ENCODE measurements around the gene CLMN.

The CLMN gene

GRCh38 chr14:95318399-95319311 is 1.1 kb downstream of the CLMN start:
- no peaks in the 10 kb centered on the region for H3K27me3 ChIP-seq (ENCODE audit: insufficient read depth, poor library complexity, severe bottlenecking)
- DNase-seq (ENCODE audit: low read depth in 1 of 2, low spot score in 1 of 2), result no peak
- H3K27ac ChIP-seq (replicated peaks), result no peak overlapping the region
- TF ChIP-seq SPI1 (IDR thresholded peaks at IDR 0.05; ENCODE audit: borderline replicate concordance, low read depth) (no peak), REST (IDR thresholded peaks at IDR 0.05; ENCODE audit: insufficient replicate concordance, low read depth) (no peak), POLR2AphosphoS5 (IDR thresholded peaks at IDR 0.05; ENCODE audit: low read depth) (no peak), GABPA (IDR thresholded peaks at IDR 0.05; ENCODE audit: low read depth) (no peak), CTCF (IDR thresholded peaks at IDR 0.05; ENCODE audit: insufficient read depth, low read length) (no peak)
- H3K4me3 ChIP-seq (replicated peaks; ENCODE audit: insufficient read depth, low read length), result peak overlapping the region; percentile 60

GRCh38 chr14:95317817-95318343 is 1.8 kb downstream of the CLMN start:
- no peak for TF ChIP-seq GABPA (IDR thresholded peaks at IDR 0.05; ENCODE audit: low read depth)
- H3K4me3 ChIP-seq (replicated peaks; ENCODE audit: insufficient read depth, low read length), result no peak overlapping the region
- no peak overlapping the region for H3K27ac ChIP-seq (replicated peaks)
- no peak for DNase-seq (ENCODE audit: low read depth in 1 of 2, low spot score in 1 of 2)
- H3K27me3 ChIP-seq (ENCODE audit: insufficient read depth, poor library complexity, severe bottlenecking), result no peaks in the 10 kb centered on the region

GRCh38 chr14:95316821-95317220 is 2.9 kb downstream of the CLMN start:
- Histone ChIP-seq H3K27ac (replicated peaks) (no peak overlapping the region), H3K4me3 (replicated peaks; ENCODE audit: insufficient read depth, low read length) (no peak overlapping the region), H3K27me3 (ENCODE audit: insufficient read depth, poor library complexity, severe bottlenecking) (no peaks in the 10 kb centered on the region)
- DNase-seq (ENCODE audit: low read depth in 1 of 2, low spot score in 1 of 2), result no peak
- TF ChIP-seq REST (IDR thresholded peaks at IDR 0.05; ENCODE audit: insufficient replicate concordance, low read depth), result no peak
- TF ChIP-seq POLR2AphosphoS5 (IDR thresholded peaks at IDR 0.05; ENCODE audit: low read depth), result no peak
- no peak for TF ChIP-seq GABPA (IDR thresholded peaks at IDR 0.05; ENCODE audit: low read depth)
- TF ChIP-seq SPI1 (IDR thresholded peaks at IDR 0.05; ENCODE audit: borderline replicate concordance, low read depth), result no peak
- TF ChIP-seq CTCF (IDR thresholded peaks at IDR 0.05; ENCODE audit: insufficient read depth, low read length), result no peak

- no peak overlapping the region for H3K27ac ChIP-seq (replicated peaks)
- no peak for DNase-seq (ENCODE audit: low read depth in 1 of 2, low spot score in 1 of 2)
- no peak overlapping the region for H3K4me3 ChIP-seq (replicated peaks; ENCODE audit: insufficient read depth, low read length)
- TF ChIP-seq REST (IDR thresholded peaks at IDR 0.05; ENCODE audit: insufficient replicate concordance, low read depth), result no peak
- TF ChIP-seq GABPA (IDR thresholded peaks at IDR 0.05; ENCODE audit: low read depth), result no peak
- TF ChIP-seq SPI1 (IDR thresholded peaks at IDR 0.05; ENCODE audit: borderline replicate concordance, low read depth), result no peak
- no peak for TF ChIP-seq CTCF (IDR thresholded peaks at IDR 0.05; ENCODE audit: insufficient read depth, low read length)
- no peak for TF ChIP-seq POLR2AphosphoS5 (IDR thresholded peaks at IDR 0.05; ENCODE audit: low read depth)
- H3K27me3 ChIP-seq (ENCODE audit: insufficient read depth, poor library complexity, severe bottlenecking), result no peaks in the 10 kb centered on the region
Measured at GRCh38 chr14:95315579-95315978, 4.1 kb downstream of the CLMN start.
